ENCODE measurements around the gene USP13. TPM values are rescaled to one million over a fixed set of nuclear protein-coding genes. Genes with fewer than 3 reads are reported as not detected.

USP13 gene
- total and polyA plus RNA-seq, 12 donors = 6.9 to 61.1 (median 35.0) TPM

DNA sequence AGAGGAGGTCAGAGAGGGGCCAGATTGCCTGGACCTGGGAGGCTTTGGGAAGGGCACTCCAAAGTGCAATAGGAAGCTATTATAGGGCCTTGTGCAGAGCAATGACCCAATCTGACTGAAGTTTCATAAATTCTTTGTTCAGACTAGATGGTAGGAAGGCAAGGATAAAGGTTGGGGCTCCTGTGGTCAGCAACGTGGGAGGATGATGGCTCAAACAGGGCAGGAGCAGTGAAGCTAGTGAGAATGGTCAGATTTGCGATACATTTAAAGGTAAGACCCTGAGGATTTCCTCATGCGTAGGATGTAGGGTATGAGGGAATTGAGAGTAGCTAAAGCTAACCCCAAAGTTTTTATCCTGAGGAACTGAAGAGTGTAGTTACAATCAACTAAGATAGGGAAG is 139.0 kb downstream of the USP13 start:
- H3K9me3 ChIP-seq (replicated peaks in 1 of 3) = no peaks in the 10 kb centered on the region
- no peak for DNase-seq
- no peak overlapping the region for H3K27ac ChIP-seq
- intact Hi-C loops (cut with DNase I) = no loop called here
- no peaks in the 10 kb centered on the region for H3K27me3 ChIP-seq
- H3K36me3 ChIP-seq (replicated peaks in 1 of 2) = no peaks in the 10 kb centered on the region
- H3K4me1 ChIP-seq (replicated peaks in 1 of 2) = no peaks in the 10 kb centered on the region
- TF ChIP-seq, protein P1, sequence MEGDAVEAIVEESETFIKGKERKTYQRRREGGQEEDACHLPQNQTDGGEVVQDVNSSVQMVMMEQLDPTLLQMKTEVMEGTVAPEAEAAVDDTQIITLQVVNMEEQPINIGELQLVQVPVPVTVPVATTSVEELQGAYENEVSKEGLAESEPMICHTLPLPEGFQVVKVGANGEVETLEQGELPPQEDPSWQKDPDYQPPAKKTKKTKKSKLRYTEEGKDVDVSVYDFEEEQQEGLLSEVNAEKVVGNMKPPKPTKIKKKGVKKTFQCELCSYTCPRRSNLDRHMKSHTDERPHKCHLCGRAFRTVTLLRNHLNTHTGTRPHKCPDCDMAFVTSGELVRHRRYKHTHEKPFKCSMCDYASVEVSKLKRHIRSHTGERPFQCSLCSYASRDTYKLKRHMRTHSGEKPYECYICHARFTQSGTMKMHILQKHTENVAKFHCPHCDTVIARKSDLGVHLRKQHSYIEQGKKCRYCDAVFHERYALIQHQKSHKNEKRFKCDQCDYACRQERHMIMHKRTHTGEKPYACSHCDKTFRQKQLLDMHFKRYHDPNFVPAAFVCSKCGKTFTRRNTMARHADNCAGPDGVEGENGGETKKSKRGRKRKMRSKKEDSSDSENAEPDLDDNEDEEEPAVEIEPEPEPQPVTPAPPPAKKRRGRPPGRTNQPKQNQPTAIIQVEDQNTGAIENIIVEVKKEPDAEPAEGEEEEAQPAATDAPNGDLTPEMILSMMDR (IDR thresholded peaks at IDR 0.05) = no peak
- TF ChIP-seq POLR2A (IDR thresholded peaks at IDR 0.05) = no peak
- H3K4me3 ChIP-seq = no peak overlapping the region
- 90 to 98% (median 95%) methylated on average over 3 of the region's 3 CpGs for WGBS, 4 donors

DNA sequence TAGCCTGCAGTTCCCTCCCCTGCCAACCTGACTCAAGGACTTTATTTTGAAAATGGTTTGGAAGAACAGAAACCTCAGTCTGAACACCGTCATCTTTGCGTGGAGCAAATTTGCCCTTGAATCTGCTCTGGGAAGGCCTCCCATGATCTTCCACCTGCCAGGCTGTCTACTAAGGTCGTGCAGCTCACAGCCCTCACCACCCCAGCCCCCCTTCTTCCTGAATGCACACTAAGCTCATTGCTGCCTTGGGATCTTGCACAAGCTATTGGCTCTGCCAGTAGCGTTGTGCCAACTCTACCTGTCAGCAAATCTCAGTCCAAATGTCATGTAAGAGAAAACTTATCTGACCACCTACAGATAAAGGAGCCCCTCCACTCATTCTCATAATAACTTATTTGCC is 141.5 kb downstream of the USP13 start:
- TF ChIP-seq, protein P1 (IDR thresholded peaks at IDR 0.05) = no peak
- TF ChIP-seq POLR2A (IDR thresholded peaks at IDR 0.05) = no peak
- peak; percentile 43 to 65 (median 60) for DNase-seq
- no peak overlapping the region for H3K27ac ChIP-seq
- H3K9me3 ChIP-seq (replicated peaks in 1 of 3) = no peaks in the 10 kb centered on the region
- no peaks in the 10 kb centered on the region for H3K36me3 ChIP-seq (replicated peaks in 1 of 2)
- no peaks in the 10 kb centered on the region for H3K4me1 ChIP-seq (replicated peaks in 1 of 2)
- no peak overlapping the region for H3K4me3 ChIP-seq
- 23 to 33% (median 28%) methylated on average over 4 of the region's 4 CpGs for WGBS, 4 donors
- intact Hi-C loops (cut with DNase I) = no loop called here
- no peaks in the 10 kb centered on the region for H3K27me3 ChIP-seq

DNA sequence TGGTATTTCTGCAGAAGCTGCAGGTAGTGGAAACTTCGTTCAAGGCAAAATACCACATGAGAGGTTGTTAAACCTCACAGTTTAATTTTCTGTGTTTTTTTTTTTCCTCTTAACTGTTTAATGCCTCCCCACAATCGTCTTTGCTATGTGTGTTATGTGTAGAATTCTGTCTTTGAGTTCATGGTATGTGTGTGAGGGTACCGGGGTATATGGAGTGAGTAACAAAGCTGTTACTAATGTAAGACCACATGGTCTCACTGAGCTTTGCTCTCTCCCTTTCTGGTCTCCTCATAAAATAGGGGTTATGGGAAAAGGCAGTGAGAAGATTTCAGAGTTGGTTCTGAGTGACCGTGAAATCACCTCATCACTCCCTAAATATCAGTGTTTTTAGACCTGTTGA is 143.6 kb downstream of the USP13 start:
- H3K9me3 ChIP-seq (replicated peaks in 1 of 3) = no peaks in the 10 kb centered on the region
- H3K27me3 ChIP-seq = no peaks in the 10 kb centered on the region
- no peak for TF ChIP-seq POLR2A (IDR thresholded peaks at IDR 0.05)
- no peak for DNase-seq
- no peak overlapping the region for H3K4me3 ChIP-seq
- no peaks in the 10 kb centered on the region for H3K4me1 ChIP-seq (replicated peaks in 1 of 2)
- intact Hi-C loops (cut with DNase I) = no loop called here
- no peaks in the 10 kb centered on the region for H3K36me3 ChIP-seq (replicated peaks in 1 of 2)
- WGBS, 4 donors = 84 to 93% (median 90%) methylated on average over 4 of the region's 4 CpGs
- no peak overlapping the region for H3K27ac ChIP-seq

DNA sequence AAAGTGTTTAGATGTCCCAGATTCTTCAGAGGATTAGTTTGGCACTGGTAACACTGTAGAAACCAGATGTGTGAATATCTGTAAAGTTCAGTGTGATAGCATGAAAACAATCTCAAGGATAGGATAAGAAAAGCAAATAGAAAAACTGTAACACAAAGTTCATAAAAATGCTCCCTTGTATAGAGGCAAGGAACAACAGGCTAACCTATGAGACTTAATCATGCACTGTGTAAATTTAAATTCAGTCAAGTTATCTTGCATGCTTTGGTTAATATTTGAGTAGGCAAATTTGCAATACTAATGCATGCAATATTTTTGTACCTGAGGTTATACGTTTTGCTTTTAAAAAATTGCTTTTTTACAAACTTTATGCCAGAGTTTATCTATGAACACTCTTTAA is 144.4 kb downstream of the USP13 start:
- TF ChIP-seq, protein P1 (IDR thresholded peaks at IDR 0.05) = no peak
- TF ChIP-seq POLR2A (IDR thresholded peaks at IDR 0.05) = no peak
- no peak for DNase-seq
- no peaks in the 10 kb centered on the region for H3K9me3 ChIP-seq (replicated peaks in 1 of 3)
- intact Hi-C loops (cut with DNase I) = no loop called here
- H3K27me3 ChIP-seq = no peaks in the 10 kb centered on the region
- 74 to 78% (median 74%) methylated on average over 1 of the region's 1 CpG for WGBS, 4 donors
- no peaks in the 10 kb centered on the region for H3K36me3 ChIP-seq (replicated peaks in 1 of 2)
- H3K27ac ChIP-seq = no peak overlapping the region
- no peaks in the 10 kb centered on the region for H3K4me1 ChIP-seq (replicated peaks in 1 of 2)
- no peak overlapping the region for H3K4me3 ChIP-seq

DNA sequence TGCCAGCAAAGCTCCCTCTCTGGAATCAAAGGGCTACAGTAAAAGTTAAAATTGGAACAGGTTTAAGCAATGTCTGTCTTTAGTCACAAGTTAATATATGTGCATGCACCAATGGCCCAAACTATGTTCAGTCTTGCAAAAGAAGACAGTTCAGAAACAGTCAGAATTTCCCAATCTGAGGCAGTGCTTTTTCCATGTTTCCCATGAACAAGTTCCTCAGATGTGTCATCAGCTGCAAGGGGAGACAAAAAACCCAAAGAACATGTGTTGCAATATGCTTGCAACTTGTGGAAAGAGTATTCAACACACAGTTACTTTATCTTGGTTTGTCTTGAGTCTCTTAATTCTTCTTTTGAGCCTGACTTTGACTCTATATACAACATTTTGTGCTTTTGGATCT is 148.4 kb downstream of the USP13 start:
- Histone ChIP-seq H3K27ac (no peak overlapping the region), H3K27me3 (no peaks in the 10 kb centered on the region), H3K36me3 (replicated peaks in 1 of 2) (no peaks in the 10 kb centered on the region), H3K4me1 (replicated peaks in 1 of 2) (no peaks in the 10 kb centered on the region), H3K4me3 (no peak overlapping the region), H3K9me3 (replicated peaks in 1 of 3) (no peaks in the 10 kb centered on the region)
- TF ChIP-seq, protein P1 (IDR thresholded peaks at IDR 0.05) = no peak
- no peak for TF ChIP-seq POLR2A (IDR thresholded peaks at IDR 0.05)
- peak in 2 of 7 donors; percentile 12 to 20 for DNase-seq
- intact Hi-C loops (cut with DNase I) = no loop called here

Data from adrenal gland (tissue), 12 donors.